CD4-positive, alpha-beta T cell treated with Interleukin-17A for 4 hours (primary cell): Measurements from ENCODE around the gene IGLL5.
A peak's percentile ranks its signal among the peaks of the same experiment; 100 is the strongest.

Experiments used
- DNase-seq: peaks from one replicate; pipeline ENCODE4 v3.0.0-alpha.2; 2020; ENCODE audit warnings: mixed read lengths

The IGLL5 gene

GRCh38 chr22:22865311-22866072, 22.1 kb upstream of the IGLL5 start:
- peak; percentile 38 for DNase-seq

- no peak for DNase-seq
These were observed 21.1 kb upstream of the IGLL5 start for GRCh38 chr22:22866381-22867111.

DNA sequence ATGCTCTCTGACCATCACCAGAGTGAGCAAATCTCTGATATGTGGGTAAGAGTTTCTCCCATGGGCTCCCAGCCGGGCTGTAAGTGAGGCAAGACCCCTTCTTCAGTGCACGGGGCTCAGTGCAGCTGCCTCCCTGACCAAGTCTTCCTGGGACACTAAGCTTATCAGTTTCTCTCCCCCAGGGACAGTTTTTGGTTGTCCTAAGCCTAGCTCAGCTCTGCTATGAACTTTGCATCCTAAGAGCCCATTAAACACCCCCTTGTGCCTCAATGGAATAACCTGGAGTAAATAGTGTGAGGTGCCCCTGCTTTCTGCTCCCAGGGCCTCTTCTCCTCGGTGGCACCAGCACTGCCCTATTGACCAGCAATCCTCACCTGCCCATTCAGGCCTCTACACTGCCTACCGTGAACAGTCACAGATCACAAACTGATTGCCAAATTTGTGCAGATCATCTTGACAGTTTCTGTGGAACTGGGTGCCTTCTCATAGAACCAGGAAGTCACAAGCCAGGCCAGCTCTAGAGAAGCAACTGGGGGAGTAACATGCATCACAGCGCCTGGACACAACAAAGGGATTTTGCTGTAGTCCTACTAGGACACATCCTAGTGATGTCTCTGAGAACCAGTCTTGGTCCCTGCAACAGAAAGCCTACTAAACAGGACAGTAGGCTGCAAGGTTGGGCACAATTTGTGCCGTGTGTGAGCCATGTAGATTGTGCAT, 19.5 kb upstream of the IGLL5 start:
- DNase-seq = no peak

DNA sequence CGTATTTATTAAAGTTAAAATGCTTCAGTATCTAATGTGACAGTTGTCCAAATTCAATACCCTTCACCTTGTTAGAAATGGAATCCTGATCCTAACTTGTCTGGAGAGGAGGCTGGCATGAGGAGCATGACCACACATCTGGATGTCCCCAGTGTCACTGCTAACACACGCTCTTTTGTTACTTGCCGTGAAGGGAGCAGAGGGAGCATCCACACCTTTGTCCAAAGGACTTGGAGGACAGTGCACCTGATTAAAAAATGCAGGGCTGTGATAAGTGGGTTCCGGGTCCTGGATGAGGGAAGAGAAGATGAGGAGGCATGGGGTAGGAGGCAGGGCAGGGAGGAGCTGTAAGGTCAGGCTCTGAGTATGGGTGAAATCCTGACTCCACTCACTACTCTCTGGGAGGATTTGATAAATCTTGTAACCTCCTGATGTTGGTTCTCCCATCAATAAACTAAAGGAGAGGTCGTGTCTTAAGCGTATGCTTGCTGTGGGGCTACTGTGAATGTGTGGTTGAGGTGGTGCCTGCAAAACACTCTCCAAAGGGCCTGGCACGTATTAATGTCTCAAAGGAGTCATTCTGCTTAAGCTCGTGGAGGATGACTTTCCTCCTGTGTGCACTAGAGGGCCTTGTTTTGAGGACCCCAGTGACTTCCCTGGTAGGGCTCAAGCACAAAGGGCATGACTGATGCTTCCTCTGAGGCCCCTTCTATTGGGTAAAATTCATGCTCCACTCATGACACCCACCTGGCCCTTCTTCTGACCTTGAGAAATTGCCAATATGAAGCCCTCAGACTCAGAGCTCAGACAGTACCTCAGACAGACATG, 16.8 kb upstream of the IGLL5 start:
- DNase-seq = no peak

DNA sequence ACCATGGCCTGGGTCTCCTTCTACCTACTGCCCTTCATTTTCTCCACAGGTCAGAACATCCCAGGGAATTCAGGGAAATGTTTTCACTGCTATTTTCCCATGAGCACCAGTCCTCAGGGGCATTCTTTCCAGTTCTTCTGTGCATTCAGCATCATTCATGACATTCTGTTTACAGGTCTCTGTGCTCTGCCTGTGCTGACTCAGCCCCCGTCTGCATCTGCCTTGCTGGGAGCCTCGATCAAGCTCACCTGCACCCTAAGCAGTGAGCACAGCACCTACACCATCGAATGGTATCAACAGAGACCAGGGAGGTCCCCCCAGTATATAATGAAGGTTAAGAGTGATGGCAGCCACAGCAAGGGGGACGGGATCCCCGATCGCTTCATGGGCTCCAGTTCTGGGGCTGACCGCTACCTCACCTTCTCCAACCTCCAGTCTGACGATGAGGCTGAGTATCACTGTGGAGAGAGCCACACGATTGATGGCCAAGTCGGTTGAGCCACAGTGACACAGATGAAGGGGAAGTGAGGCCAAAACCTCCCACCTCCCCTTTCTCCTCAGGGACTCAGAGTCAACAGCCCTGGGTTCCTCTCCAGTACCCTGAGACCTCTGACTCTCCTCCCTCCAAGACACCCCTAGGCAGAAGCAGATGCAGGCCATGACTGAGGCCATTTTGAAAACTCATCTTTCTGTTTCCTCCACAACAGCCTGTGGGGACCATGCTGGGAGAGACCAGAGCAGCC, 15.9 kb upstream of the IGLL5 start:
- DNase-seq = no peak

GRCh38 chr22:22872722-22873708, 14.6 kb upstream of the IGLL5 start:
- no peak for DNase-seq

GRCh38 chr22:22877523-22878210, 9.9 kb upstream of the IGLL5 start:
- peak; percentile 88 for DNase-seq

DNA sequence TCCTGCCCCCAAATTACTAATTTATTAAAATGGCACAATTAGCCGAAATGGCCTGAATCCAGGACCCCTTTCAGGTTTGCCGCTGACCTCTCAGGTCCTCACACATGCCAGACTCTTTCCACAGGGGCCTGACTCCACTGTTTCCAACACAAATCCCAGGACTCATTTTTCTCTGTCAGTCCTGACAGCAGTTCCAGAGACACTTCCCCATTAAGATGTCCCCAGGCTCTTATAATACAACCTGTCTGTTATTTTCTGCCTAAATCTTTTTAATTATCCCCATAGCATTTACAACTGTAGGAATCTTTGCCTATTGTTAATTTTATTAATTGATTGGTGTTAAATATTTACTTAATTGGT, 9.4 kb upstream of the IGLL5 start:
- no peak for DNase-seq

DNA sequence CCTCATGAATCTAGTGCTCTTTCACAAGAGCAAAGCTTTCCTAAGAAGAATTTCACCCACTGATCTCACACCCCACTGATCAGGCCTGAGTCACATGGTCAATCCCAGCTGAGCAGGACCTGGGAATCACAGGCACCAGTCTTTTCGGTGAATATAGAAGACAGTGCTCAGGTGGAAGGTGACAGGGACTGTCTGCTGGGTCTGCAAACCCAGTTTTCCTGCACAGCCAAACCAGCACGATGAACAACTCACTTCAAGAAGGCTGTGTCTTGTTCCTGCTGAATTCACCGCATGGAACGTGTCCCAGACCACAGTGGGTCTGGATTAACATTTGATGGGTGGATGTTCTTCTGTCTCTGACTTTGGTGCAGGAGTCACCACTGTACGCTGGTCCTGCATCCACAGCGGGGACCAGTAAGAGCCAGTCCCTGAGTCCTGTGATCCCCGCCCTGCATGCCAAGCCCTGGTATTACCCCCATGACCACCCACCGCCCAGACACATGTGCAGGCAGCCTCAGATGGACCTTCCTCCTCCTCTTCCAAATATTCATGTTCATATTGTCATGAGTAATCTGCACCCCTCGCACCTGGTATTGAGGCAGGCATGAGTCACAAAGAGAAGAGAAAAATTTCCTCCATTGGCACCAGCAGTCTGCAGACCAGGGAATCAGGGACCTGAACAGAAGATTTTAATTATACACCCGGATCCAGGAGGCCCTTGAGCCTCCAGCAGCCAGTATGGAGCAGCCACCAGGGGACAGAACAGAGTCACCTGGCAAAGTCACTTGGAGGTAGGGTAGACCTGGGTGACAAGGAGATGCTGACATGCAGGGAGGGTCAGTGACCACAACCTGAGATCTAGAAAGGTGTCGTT, 8.6 kb upstream of the IGLL5 start:
- DNase-seq = no peak

DNA sequence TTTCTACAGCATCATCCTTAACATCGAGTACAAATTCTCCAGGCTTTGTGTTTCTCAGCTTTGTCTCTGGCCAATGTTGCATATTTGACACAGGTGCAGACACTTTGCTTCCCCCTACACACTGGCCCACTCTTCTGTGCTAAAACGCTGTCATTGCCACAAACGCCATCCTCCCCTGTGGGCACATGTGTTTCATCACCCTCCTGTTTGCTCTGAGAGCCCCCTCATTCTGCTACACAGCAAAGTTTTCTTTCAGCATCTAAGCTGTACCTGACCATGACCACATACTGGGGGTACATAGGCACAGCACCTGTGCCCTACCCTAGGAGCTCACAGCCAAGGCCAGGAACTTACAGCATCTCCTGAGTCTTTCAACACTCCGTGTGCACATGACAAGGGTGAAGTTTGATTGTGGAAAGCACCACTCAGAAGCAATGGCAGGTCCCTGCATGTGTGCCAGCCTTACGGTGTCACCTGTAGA, 7.9 kb upstream of the IGLL5 start:
- DNase-seq = no peak

GRCh38 chr22:22880645-22881044, 7.0 kb upstream of the IGLL5 start:
- DNase-seq = no peak

DNA sequence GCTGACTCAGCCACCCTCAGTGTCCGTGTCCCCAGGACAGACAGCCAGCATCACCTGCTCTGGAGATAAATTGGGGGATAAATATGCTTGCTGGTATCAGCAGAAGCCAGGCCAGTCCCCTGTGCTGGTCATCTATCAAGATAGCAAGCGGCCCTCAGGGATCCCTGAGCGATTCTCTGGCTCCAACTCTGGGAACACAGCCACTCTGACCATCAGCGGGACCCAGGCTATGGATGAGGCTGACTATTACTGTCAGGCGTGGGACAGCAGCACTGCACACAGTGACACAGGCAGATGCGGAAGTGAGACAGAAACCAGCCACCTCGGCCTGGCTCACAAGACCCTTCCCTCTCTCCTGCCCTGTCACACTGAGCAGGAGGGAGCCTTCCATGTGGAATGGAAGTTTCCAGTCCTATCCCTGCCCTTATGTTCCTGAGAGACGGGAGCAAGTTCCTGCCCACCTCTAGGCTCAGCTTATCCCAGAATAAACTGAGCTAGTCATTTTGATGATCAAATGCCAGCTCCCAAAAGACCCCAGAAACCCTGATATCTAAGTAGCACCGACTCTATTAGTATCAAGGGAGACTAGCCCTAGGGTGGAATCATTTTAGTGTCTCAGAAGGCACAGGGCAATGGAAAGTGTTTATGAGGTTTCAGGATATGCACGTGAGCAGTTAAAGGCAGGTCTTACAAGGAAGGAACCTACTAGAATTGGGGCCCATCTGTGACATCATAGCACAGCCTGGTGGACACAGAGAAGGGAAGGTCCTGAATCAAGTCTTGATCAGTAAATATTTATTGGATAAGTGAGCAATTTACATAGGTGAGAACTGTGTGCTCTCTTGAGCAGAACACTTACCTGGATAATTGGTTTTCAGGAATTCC, 6.3 kb upstream of the IGLL5 start:
- DNase-seq = no peak

- no peak for DNase-seq
These were observed 5.4 kb upstream of the IGLL5 start for GRCh38 chr22:22882033-22882717.

GRCh38 chr22:22883090-22883727, 4.4 kb upstream of the IGLL5 start:
- DNase-seq = no peak

- peak; percentile 78 for DNase-seq
These were observed 3.4 kb upstream of the IGLL5 start for GRCh38 chr22:22884010-22884887.
